Measurements from ENCODE around the gene ST7.

The ST7 gene

GRCh38 chr7:116977172-116977571 lies 23.9 kb downstream of the ST7 start:
- DNase-seq (ENCODE audit: low read depth, low spot score): peak; percentile 75

- no peak for DNase-seq (ENCODE audit: low read depth, low spot score)
Observed at GRCh38 chr7:116978006-116978405, 24.7 kb downstream of the ST7 start.

GRCh38 chr7:116979430-116979829 lies 26.1 kb downstream of the ST7 start:
- no peak for DNase-seq (ENCODE audit: low read depth, low spot score)

- DNase-seq (ENCODE audit: low read depth, low spot score): no peak
Observed at GRCh38 chr7:116980354-116980753, 27.1 kb downstream of the ST7 start.

GRCh38 chr7:116981939-116982338 lies 28.6 kb downstream of the ST7 start:
- no peak for DNase-seq (ENCODE audit: low read depth, low spot score)

GRCh38 chr7:116984511-116984910 lies 31.2 kb downstream of the ST7 start:
- no peak for DNase-seq (ENCODE audit: low read depth, low spot score)

- peak; percentile 41 for DNase-seq (ENCODE audit: low read depth, low spot score)
Observed at GRCh38 chr7:116984917-116985316, 31.6 kb downstream of the ST7 start.

GRCh38 chr7:116985575-116985974 lies 32.3 kb downstream of the ST7 start:
- no peak for DNase-seq (ENCODE audit: low read depth, low spot score)

GRCh38 chr7:116986611-116987565 lies 33.6 kb downstream of the ST7 start:
- no peak for DNase-seq (ENCODE audit: low read depth, low spot score)

GRCh38 chr7:116988363-116988989 lies 35.2 kb downstream of the ST7 start:
- DNase-seq (ENCODE audit: low read depth, low spot score): no peak

GRCh38 chr7:116990056-116990455 lies 36.8 kb downstream of the ST7 start:
- no peak for DNase-seq (ENCODE audit: low read depth, low spot score)

- DNase-seq (ENCODE audit: low read depth, low spot score): no peak
Observed at GRCh38 chr7:116991233-116991632, 37.9 kb downstream of the ST7 start.

- no peak for DNase-seq (ENCODE audit: low read depth, low spot score)
Observed at GRCh38 chr7:116994611-116995010, 41.3 kb downstream of the ST7 start.

- DNase-seq (ENCODE audit: low read depth, low spot score): no peak
Observed at GRCh38 chr7:116997972-116998371, 44.7 kb downstream of the ST7 start.

GRCh38 chr7:116998567-116999175 lies 45.4 kb downstream of the ST7 start:
- DNase-seq (ENCODE audit: low read depth, low spot score): no peak

GRCh38 chr7:116999311-116999710 lies 46.0 kb downstream of the ST7 start:
- peak; percentile 24 for DNase-seq (ENCODE audit: low read depth, low spot score)

GRCh38 chr7:117001283-117001682 lies 48.0 kb downstream of the ST7 start:
- no peak for DNase-seq (ENCODE audit: low read depth, low spot score)

- peak; percentile 29 for DNase-seq (ENCODE audit: low read depth, low spot score)
Observed at GRCh38 chr7:117004899-117005298, 51.6 kb downstream of the ST7 start.

GRCh38 chr7:117005449-117005848 lies 52.1 kb downstream of the ST7 start:
- DNase-seq (ENCODE audit: low read depth, low spot score): peak; percentile 56

- no peak for DNase-seq (ENCODE audit: low read depth, low spot score)
Observed at GRCh38 chr7:117006907-117007684, 53.8 kb downstream of the ST7 start.

GRCh38 chr7:117008118-117008885 lies 55.0 kb downstream of the ST7 start:
- DNase-seq (ENCODE audit: low read depth, low spot score): no peak
